Stimulated activated CD4-positive, alpha-beta T cell treated with anti-CD3 and anti-CD28 coated beads, Interleukin-4, amount 100 ng/mL, for 1 hour (primary cell): ENCODE measurements around the gene RNF130.
"Not testable (repeated sequence)": the region's sequence is repeated elsewhere in the genome, so short reads cannot be mapped to it uniquely, and the experiment has no call there.

Source experiments
- DNase-seq: peaks from one replicate; pipeline ENCODE4 v3.0.0-alpha.2; 2020

Gene RNF130

GRCh38 chr5:180050121-180050940, 21.2 kb downstream of the RNF130 start:
- DNase-seq, result no peak

- DNase-seq, result no peak
Observed at GRCh38 chr5:180049185-180049548, 22.4 kb downstream of the RNF130 start.

- DNase-seq, result no peak
Observed at GRCh38 chr5:180047667-180048066, 23.9 kb downstream of the RNF130 start.

- DNase-seq, result no peak
Observed at GRCh38 chr5:180046656-180047055, 24.9 kb downstream of the RNF130 start.

GRCh38 chr5:180045889-180046499, 25.6 kb downstream of the RNF130 start:
- no peak for DNase-seq

- no peak for DNase-seq
Observed at GRCh38 chr5:180043377-180043776, 28.2 kb downstream of the RNF130 start.

- DNase-seq, result no peak
Observed at GRCh38 chr5:180041301-180042274, 30.0 kb downstream of the RNF130 start.

- DNase-seq, result no peak
Observed at GRCh38 chr5:180040287-180041214, 31.0 kb downstream of the RNF130 start.

- no peak for DNase-seq
Observed at GRCh38 chr5:180035206-180035931, 36.2 kb downstream of the RNF130 start.

- no peak for DNase-seq
Observed at GRCh38 chr5:180034564-180034963, 37.0 kb downstream of the RNF130 start.

GRCh38 chr5:180027459-180028089, 44.0 kb downstream of the RNF130 start:
- no peak for DNase-seq

GRCh38 chr5:180026734-180027458, 44.7 kb downstream of the RNF130 start:
- DNase-seq, result no peak

GRCh38 chr5:180026320-180026719, 45.2 kb downstream of the RNF130 start:
- DNase-seq, result no peak

- DNase-seq, result no peak
Observed at GRCh38 chr5:180021900-180022299, 49.7 kb downstream of the RNF130 start.

GRCh38 chr5:180020176-180020575, 51.4 kb downstream of the RNF130 start:
- DNase-seq, result no peak

- DNase-seq, result no peak
Observed at GRCh38 chr5:180018347-180019060, 53.1 kb downstream of the RNF130 start.

- not testable (repeated sequence) for DNase-seq
Observed at GRCh38 chr5:180015523-180015922, 56.0 kb downstream of the RNF130 start.

- no peak for DNase-seq
Observed at GRCh38 chr5:180013678-180014077, 57.9 kb downstream of the RNF130 start.

- no peak for DNase-seq
Observed at GRCh38 chr5:180012316-180012715, 59.2 kb downstream of the RNF130 start.

- no peak for DNase-seq
Observed at GRCh38 chr5:180010636-180011035, 60.9 kb downstream of the RNF130 start.
